ENCODE measurements around the gene SLC29A3. TPM values are rescaled to one million over a fixed set of nuclear protein-coding genes. Genes with fewer than 3 reads are reported as not detected.

Gene SLC29A3
- total RNA-seq, 1 experiment from 2014 or later: 9.2 TPM

GRCh38 chr10:71391701-71392100 is 72.6 kb downstream of the SLC29A3 start:
- no CpG with 5 or more reads among the region's 5 CpGs for WGBS (ENCODE audit: extremely low coverage, insufficient read length, low lambda C conversion rate)
- Histone ChIP-seq H3K23me2 (ENCODE audit: insufficient read length, low read depth, low read length, poor library complexity, severe bottlenecking) (no peaks in the 10 kb centered on the region), H3K23ac (ENCODE audit: insufficient read length, low read depth, low read length) (no peak overlapping the region), H2BK120ac (ENCODE audit: low read depth, low read length, poor library complexity, severe bottlenecking) (no peak overlapping the region), H3K79me1 (ENCODE audit: insufficient read depth, low read depth, low read length, poor library complexity, severe bottlenecking) (no peaks in the 10 kb centered on the region), H3T11ph (ENCODE audit: low read length) (no peak overlapping the region), H4K5ac (ENCODE audit: insufficient read length, low read depth, low read length) (no peak overlapping the region), H2AFZ (ENCODE audit: low read length) (no peak overlapping the region), H3K9me3 (ENCODE audit: control insufficient read depth, low read depth, low read length) (no peaks in the 10 kb centered on the region), H3K56ac (ENCODE audit: insufficient read length, low read depth, low read length) (no peak overlapping the region), H3K9ac (ENCODE audit: extremely low read depth, insufficient read length, low read length) (no peak overlapping the region), H3K27me3 (ENCODE audit: insufficient read depth, low read length) (no peaks in the 10 kb centered on the region; the same call in 1 of the 2 replicates), H3K18ac (ENCODE audit: insufficient read length, low read depth, low read length) (no peak overlapping the region), H3K4ac (ENCODE audit: low read depth, low read length) (no peak overlapping the region), H3K27ac (ENCODE audit: insufficient read length, low read depth, low read length) (no peak overlapping the region), H3K79me2 (ENCODE audit: insufficient read depth, low read length) (no peaks in the 10 kb centered on the region), H2AK5ac (ENCODE audit: insufficient read length, low read length) (no peak overlapping the region), H2BK20ac (ENCODE audit: low read depth, low read length, poor library complexity, severe bottlenecking) (no peak overlapping the region), H4K8ac (replicated peaks; ENCODE audit: insufficient read length, low read depth, low read length) (no peak overlapping the region), H4K20me1 (ENCODE audit: control insufficient read depth, insufficient read depth, insufficient read length) (no peaks in the 10 kb centered on the region), H3K14ac (ENCODE audit: insufficient read depth, low read length) (no peak overlapping the region), H2BK12ac (ENCODE audit: insufficient read length, low read depth, low read length) (no peak overlapping the region), H3K4me1 (ENCODE audit: insufficient read depth, low read length) (no peaks in the 10 kb centered on the region), H2BK15ac (ENCODE audit: low read depth, low read length) (no peak overlapping the region), H2BK5ac (ENCODE audit: insufficient read length, low read length) (no peak overlapping the region), H3K4me2 (ENCODE audit: insufficient read depth, insufficient read length, low read length) (no peak overlapping the region), H4K91ac (ENCODE audit: insufficient read length, low read depth, low read length) (no peak overlapping the region)
- no peaks in the 10 kb centered on the region for H3K36me3 Mint-ChIP-seq (ENCODE audit: insufficient read depth in 1 of 3, low read depth in 3 of 3)
- H3K4me1 Mint-ChIP-seq: peaks cover 10 to 14% of the 10 kb centered on the region in 2 experiments
- no peak for TF ChIP-seq CTCF (conservative IDR thresholded peaks at IDR 0.05)
- DNase-seq: peak; percentile 5
- no peaks in the 10 kb centered on the region for H3K9me3 Mint-ChIP-seq
- H3K27me3 Mint-ChIP-seq (ENCODE audit: low read depth): peaks cover 66% of the 10 kb centered on the region
- no peak overlapping the region for H3K4me3 Mint-ChIP-seq
- no peak overlapping the region for H3K27ac Mint-ChIP-seq

Data from H9 (cell line).